ENCODE measurements around the gene PPP1R17. TPM values are rescaled to one million over a fixed set of nuclear protein-coding genes. Genes with fewer than 3 reads are reported as not detected.

Gene PPP1R17
- total RNA-seq (2014; rRNA removed; shearing (Covaris generic)) (not detected in 2 replicates), polyA plus RNA-seq (2016; fragmentation: Nextera tagmentation; extraction: Ambion mirVana) (0.20 and 0.29 TPM in 2 replicates)

DNA sequence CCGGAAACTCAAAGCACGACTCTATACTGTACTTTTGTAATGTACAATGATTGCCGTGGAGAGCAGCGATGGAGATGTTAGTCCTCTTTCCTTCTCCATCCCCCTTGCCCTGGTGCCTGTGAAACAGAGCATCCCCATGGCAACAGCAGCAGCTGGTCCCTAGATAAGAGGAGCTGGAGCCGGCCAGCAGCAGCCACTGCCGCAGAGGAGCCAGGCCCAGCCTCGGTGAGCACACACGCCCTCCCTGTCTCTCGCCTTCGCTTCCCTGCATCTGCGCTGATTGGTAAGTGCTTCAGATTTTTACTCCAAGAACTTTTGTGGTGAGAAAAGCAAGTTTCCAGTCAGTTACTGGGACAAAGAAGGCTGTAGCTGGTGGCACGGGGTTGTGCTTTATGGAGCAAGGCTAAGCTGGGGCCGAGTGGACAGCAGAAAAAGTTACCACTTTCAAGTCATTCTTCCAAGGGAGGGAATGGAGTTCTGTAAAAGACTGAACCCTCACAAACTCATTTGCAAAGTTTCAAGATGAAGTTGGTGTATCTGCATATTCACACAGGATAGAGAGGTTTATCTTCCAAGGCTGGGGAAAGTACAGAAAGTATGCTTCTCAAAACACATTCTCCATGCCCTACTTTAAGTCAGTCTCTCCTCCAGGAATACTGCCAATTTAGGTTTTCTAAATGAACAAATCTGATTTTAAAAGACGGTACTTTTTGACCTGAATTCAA lies at the start of gene PPP1R17:
Gene PPP1R17 (plus strand): TSS at position 192 of the 725 bp plus-strand sequence. CDS start 5,227 bp downstream, outside the sequence.
- no peak within 1 kb of the TSS for H3K27ac ChIP-seq
- 6 to 8% methylated on average over 14 of the region's 14 CpGs for WGBS, 2 experiments (ENCODE audit: low coverage in 1 of 2, low lambda C conversion rate in 2 of 2, missing lambda C conversion rate in 2 of 2)
- DNase-seq, result no peak
- no peaks in the 10 kb centered on the region for H3K79me2 ChIP-seq (ENCODE audit: insufficient read depth)
- no peaks in the 10 kb centered on the region for H3K36me3 ChIP-seq (ENCODE audit: low read depth)
- no peak within 1 kb of the TSS for H3K4me3 ChIP-seq
- H3K4me1 ChIP-seq (ENCODE audit: insufficient read depth), result no peaks in the 10 kb centered on the region
- H3F3A ChIP-seq (ENCODE audit: insufficient read depth), result no peaks in the 10 kb centered on the region
- no peaks in the 10 kb centered on the region for H3K9me2 ChIP-seq (ENCODE audit: insufficient read depth)
- in situ Hi-C loops (cut with MboI), result no loop called here
- H3K9ac ChIP-seq, result no peak within 1 kb of the TSS
- no peak within 1 kb of the TSS for H3K4me2 ChIP-seq (ENCODE audit: unreplicated experiment)
- H2AFZ ChIP-seq, result no peak within 1 kb of the TSS
- H3K27me3 ChIP-seq (replicated peaks; ENCODE audit: insufficient read depth), result no peaks in the 10 kb centered on the region
- no peaks in the 10 kb centered on the region for H4K20me1 ChIP-seq (ENCODE audit: insufficient read depth)
- no peaks in the 10 kb centered on the region for H3K9me3 ChIP-seq (ENCODE audit: low read depth)
- TF ChIP-seq EZH2 (IDR thresholded peaks at IDR 0.05; ENCODE audit: insufficient read depth, poor library complexity, severe bottlenecking) (no peak), EZH2phosphoT487 (IDR thresholded peaks at IDR 0.05; ENCODE audit: insufficient read depth, low read depth) (no peak)

DNA sequence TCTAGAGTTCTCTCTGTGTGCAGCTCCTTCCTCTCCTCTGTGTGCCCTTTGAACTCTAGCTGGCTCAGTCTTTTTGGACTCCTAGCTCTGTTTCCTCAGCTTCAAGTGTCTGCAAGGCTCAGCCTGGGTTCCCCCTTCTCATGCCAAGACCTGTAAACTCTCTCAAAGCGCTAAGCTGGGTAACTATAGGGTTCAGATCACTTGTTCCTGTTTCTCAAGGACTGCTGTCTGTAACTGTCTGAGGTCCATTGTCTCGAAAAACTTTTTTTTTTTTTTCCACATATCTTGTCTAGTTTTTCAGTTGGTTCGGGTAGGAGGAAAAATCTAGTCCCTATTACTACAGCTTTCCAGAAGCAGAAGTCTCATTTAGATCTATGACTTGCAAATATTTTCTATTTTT lies 46.6 kb upstream of the PPP1R17 start:
- in situ Hi-C loops (cut with MboI), result no loop called here
- Histone ChIP-seq H3K9me2 (ENCODE audit: insufficient read depth) (no peaks in the 10 kb centered on the region), H3K79me2 (ENCODE audit: insufficient read depth) (no peaks in the 10 kb centered on the region)

DNA sequence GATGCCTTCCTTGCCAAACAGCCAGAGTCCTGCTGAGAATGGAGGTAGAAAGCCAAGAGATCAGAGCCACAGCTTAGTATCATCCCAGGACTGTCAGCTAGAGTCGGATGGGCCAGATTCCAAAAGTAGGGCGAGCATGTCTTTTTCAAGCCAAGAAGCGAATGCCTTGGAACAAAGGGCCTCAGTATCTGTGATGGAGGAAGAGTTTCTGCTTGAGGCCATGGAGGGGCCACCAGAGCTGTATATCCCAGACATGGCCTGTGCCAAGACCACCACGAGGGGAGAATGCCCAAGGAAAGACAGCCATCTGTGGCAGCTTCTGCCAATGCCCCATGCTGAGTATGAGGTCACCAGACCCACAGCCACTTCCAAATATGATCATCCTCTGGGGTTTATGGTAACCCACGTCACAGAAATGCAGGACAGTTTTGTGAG lies 44.3 kb upstream of the PPP1R17 start:
- no peak for DNase-seq
- Histone ChIP-seq H3K9me3 (ENCODE audit: low read depth) (no peaks in the 10 kb centered on the region), H3K36me3 (ENCODE audit: low read depth) (no peaks in the 10 kb centered on the region), H3K4me2 (ENCODE audit: unreplicated experiment) (no peak overlapping the region), H3K79me2 (ENCODE audit: insufficient read depth) (no peaks in the 10 kb centered on the region), H4K20me1 (ENCODE audit: insufficient read depth) (no peaks in the 10 kb centered on the region), H3F3A (ENCODE audit: insufficient read depth) (no peaks in the 10 kb centered on the region), H3K9ac (no peak overlapping the region), H3K27me3 (replicated peaks; ENCODE audit: insufficient read depth) (no peaks in the 10 kb centered on the region), H3K4me3 (no peak overlapping the region), H3K27ac (no peak overlapping the region), H3K9me2 (ENCODE audit: insufficient read depth) (no peaks in the 10 kb centered on the region), H3K4me1 (ENCODE audit: insufficient read depth) (no peaks in the 10 kb centered on the region), H2AFZ (no peak overlapping the region)
- WGBS, 2 experiments (ENCODE audit: low coverage in 1 of 2, low lambda C conversion rate in 2 of 2, missing lambda C conversion rate in 2 of 2), result 9 to 21% methylated on average over 5 of the region's 5 CpGs
- TF ChIP-seq EZH2phosphoT487 (IDR thresholded peaks at IDR 0.05; ENCODE audit: insufficient read depth, low read depth) (no peak), EZH2 (IDR thresholded peaks at IDR 0.05; ENCODE audit: insufficient read depth, poor library complexity, severe bottlenecking) (no peak)
- in situ Hi-C loops (cut with MboI), result no loop called here

More for the DNA sequence above, 46.6 kb upstream of the PPP1R17 start:
- Histone ChIP-seq H3K4me2 (ENCODE audit: unreplicated experiment) (no peak overlapping the region), H3K27ac (no peak overlapping the region), H2AFZ (no peak overlapping the region), H3K9me3 (ENCODE audit: low read depth) (no peaks in the 10 kb centered on the region), H3K36me3 (ENCODE audit: low read depth) (no peaks in the 10 kb centered on the region), H3K4me3 (no peak overlapping the region), H3F3A (ENCODE audit: insufficient read depth) (no peaks in the 10 kb centered on the region), H3K9ac (no peak overlapping the region), H4K20me1 (ENCODE audit: insufficient read depth) (no peaks in the 10 kb centered on the region), H3K27me3 (replicated peaks; ENCODE audit: insufficient read depth) (no peaks in the 10 kb centered on the region), H3K4me1 (ENCODE audit: insufficient read depth) (no peaks in the 10 kb centered on the region)
- WGBS, 2 experiments (ENCODE audit: low coverage in 1 of 2, low lambda C conversion rate in 2 of 2, missing lambda C conversion rate in 2 of 2), result 15 to 19% methylated on average over 3 of the region's 3 CpGs
- TF ChIP-seq EZH2phosphoT487 (IDR thresholded peaks at IDR 0.05; ENCODE audit: insufficient read depth, low read depth) (no peak), EZH2 (IDR thresholded peaks at IDR 0.05; ENCODE audit: insufficient read depth, poor library complexity, severe bottlenecking) (no peak)
- no peak for DNase-seq

DNA sequence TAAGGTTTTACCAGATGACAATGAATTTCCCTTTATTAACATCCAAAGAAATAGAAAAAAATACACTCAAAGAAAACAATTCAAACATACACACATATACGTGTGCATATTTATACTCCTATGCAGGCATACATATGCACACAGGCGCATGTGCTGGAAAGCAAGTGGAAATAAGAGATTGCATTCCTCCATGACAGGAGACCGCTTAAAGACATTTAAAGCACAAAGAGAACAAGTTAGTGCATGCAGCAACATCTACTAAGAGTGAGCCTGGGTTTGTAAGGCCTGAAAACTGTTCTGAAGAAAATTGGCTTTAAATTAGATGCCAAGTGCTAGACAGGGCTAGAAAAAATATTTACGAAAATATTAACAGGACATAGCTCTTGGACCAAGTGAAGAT lies 40.1 kb upstream of the PPP1R17 start:
- Histone ChIP-seq H3K4me2 (ENCODE audit: unreplicated experiment) (no peak overlapping the region), H3K9ac (no peak overlapping the region), H3K36me3 (ENCODE audit: low read depth) (no peaks in the 10 kb centered on the region), H3K4me1 (ENCODE audit: insufficient read depth) (no peaks in the 10 kb centered on the region), H3K27me3 (replicated peaks; ENCODE audit: insufficient read depth) (no peaks in the 10 kb centered on the region), H3K79me2 (ENCODE audit: insufficient read depth) (no peaks in the 10 kb centered on the region), H4K20me1 (ENCODE audit: insufficient read depth) (no peaks in the 10 kb centered on the region), H2AFZ (no peak overlapping the region), H3K9me2 (ENCODE audit: insufficient read depth) (no peaks in the 10 kb centered on the region), H3K27ac (no peak overlapping the region), H3K9me3 (ENCODE audit: low read depth) (no peaks in the 10 kb centered on the region), H3F3A (ENCODE audit: insufficient read depth) (no peaks in the 10 kb centered on the region), H3K4me3 (no peak overlapping the region)
- no peak for TF ChIP-seq EZH2 (IDR thresholded peaks at IDR 0.05; ENCODE audit: insufficient read depth, poor library complexity, severe bottlenecking)
- TF ChIP-seq EZH2phosphoT487 (IDR thresholded peaks at IDR 0.05; ENCODE audit: insufficient read depth, low read depth), result no peak
- WGBS, 2 experiments (ENCODE audit: low coverage in 1 of 2, low lambda C conversion rate in 2 of 2, missing lambda C conversion rate in 2 of 2), result 34 to 41% methylated on average over 4 of the region's 4 CpGs
- in situ Hi-C loops (cut with MboI), result no loop called here
- DNase-seq, result no peak
